OCI-LY3 (cell line): ENCODE measurements around the gene DHCR7.

Experiments used
- H2AFZ ChIP-seq: fragments of 200-600, 300-600 bp; shearing (Covaris generic); 2 replicates; pipeline ENCODE4 v1.6.0; 2014; ENCODE audit warnings: antibody characterized with exemption, low read depth, low read length
- H3K27ac ChIP-seq: fragments of 200-600, 300-600 bp; sonication (generic); 2 replicates; pipeline ENCODE4 v1.5.1; 2014; ENCODE audit warnings: mild to moderate bottlenecking, low read length, moderate library complexity, mixed read lengths
- H3K27me3 ChIP-seq: fragments of 200-600, 300-600 bp; sonication (generic); 2 replicates; pipeline ENCODE4 v1.6.1; 2014; ENCODE audit warnings: low read depth, low read length, mixed read lengths
- H3K36me3 ChIP-seq: fragments of 200-600, 300-600 bp; sonication (generic); replicated peaks from 2 replicates; pipeline ENCODE3; 2014; ENCODE audit warnings: low read depth, low read length, mixed read lengths
- H3K4me1 ChIP-seq: fragments of 300-600, 200-600 bp; sonication (generic); 2 replicates; pipeline ENCODE4 v1.6.1; 2014; ENCODE audit warnings: low read length, mixed read lengths
- H3K4me2 ChIP-seq: fragments of 200-600, 300-600 bp; sonication (generic); 2 replicates; pipeline ENCODE4 v1.6.1; 2014; ENCODE audit warnings: low read length, mixed read lengths
- H3K4me3 ChIP-seq: fragments of 300-600, 200-600 bp; sonication (generic); 2 replicates; pipeline ENCODE4 v1.5.1; 2014; ENCODE audit warnings: antibody characterized with exemption, mild to moderate bottlenecking, low read length, moderate library complexity
- H3K79me2 ChIP-seq: fragments of 300-600, 200-600 bp; shearing (Covaris generic); 2 replicates; pipeline ENCODE4 v1.6.1; 2014; ENCODE audit warnings: mild to moderate bottlenecking, low read length, mixed read lengths
- H3K9ac ChIP-seq: fragments of 300-600, 200-600 bp; shearing (Covaris generic); 2 replicates; pipeline ENCODE4 v1.6.0; 2014; ENCODE audit warnings: mild to moderate bottlenecking, low read length, moderate library complexity
- H3K9me3 ChIP-seq: fragments of 200-600, 300-600 bp; shearing (Covaris generic); 2 replicates; pipeline ENCODE4 v1.6.1; 2014; ENCODE audit warnings: low read length, mixed read lengths; ENCODE audit not compliant: insufficient read depth
- H4K20me1 ChIP-seq: fragments of 200-600, 300-600 bp; sonication (generic); 2 replicates; pipeline ENCODE4 v1.6.1; 2016; ENCODE audit warnings: low read length, mixed read lengths; ENCODE audit not compliant: insufficient read depth
- CTCF ChIP-seq: fragments of 200-600, 300-600 bp; sonication (generic); IDR thresholded peaks from 2 replicates; pipeline ENCODE4 v1.5.1; 2014; ENCODE audit warnings: antibody characterized with exemption, low read length, low read depth
- EZH2phosphoT487 ChIP-seq: fragments of 200-600 bp; shearing (Covaris generic); IDR thresholded peaks from 2 replicates; pipeline ENCODE4 v1.6.1; 2018; ENCODE audit warnings: antibody characterized with exemption, mixed run types, low read depth

DHCR7 gene

DNA sequence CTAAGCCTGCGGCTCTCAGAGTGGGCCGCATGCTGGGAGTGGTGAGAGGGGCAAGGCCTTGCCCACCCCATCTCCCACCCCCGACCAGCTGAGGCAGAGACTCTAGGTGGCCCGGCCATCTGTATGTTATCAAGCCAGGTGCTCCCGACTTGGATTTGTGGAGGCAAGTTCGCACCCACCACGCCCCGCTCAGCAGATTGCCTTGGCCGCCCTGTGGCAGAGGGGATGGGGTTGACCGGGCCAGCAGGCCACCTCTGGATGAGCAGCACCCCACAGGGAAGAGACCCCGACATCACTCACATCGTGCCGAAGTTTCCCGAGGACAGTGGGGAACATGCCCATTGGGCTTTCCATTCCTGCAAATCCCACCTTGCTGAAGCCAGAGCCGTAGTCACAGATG, 40.8 kb downstream of the DHCR7 start:
- H3K4me2 ChIP-seq = no peak overlapping the region
- TF ChIP-seq CTCF = no peak
- no peak for TF ChIP-seq EZH2phosphoT487
- H3K79me2 ChIP-seq = no peaks in the 10 kb centered on the region
- no peak overlapping the region for H2AFZ ChIP-seq
- no peaks in the 10 kb centered on the region for H3K9me3 ChIP-seq
- no peak overlapping the region for H3K9ac ChIP-seq
- H3K27me3 ChIP-seq = peaks cover 10% of the 10 kb centered on the region; the same call in 1 of the 2 replicates
- no peaks in the 10 kb centered on the region for H3K4me1 ChIP-seq
- H4K20me1 ChIP-seq = no peaks in the 10 kb centered on the region
- H3K27ac ChIP-seq = no peak overlapping the region
- no peak overlapping the region for H3K4me3 ChIP-seq
- no peaks in the 10 kb centered on the region for H3K36me3 ChIP-seq

- Histone ChIP-seq H3K79me2 (no peaks in the 10 kb centered on the region), H3K4me3 (no peak overlapping the region), H4K20me1 (no peaks in the 10 kb centered on the region), H3K4me1 (no peaks in the 10 kb centered on the region), H3K36me3 (no peaks in the 10 kb centered on the region), H3K27me3 (0 out of 2 replicates have a peak, but pooled peaks cover 3% of the 10 kb centered on the region), H3K9ac (no peak overlapping the region), H2AFZ (no peak overlapping the region), H3K9me3 (no peaks in the 10 kb centered on the region), H3K27ac (no peak overlapping the region), H3K4me2 (no peak overlapping the region)
- no peak for TF ChIP-seq EZH2phosphoT487
- no peak for TF ChIP-seq CTCF
Observed at GRCh38 chr11:71406681-71407080, 41.5 kb downstream of the DHCR7 start.

DNA sequence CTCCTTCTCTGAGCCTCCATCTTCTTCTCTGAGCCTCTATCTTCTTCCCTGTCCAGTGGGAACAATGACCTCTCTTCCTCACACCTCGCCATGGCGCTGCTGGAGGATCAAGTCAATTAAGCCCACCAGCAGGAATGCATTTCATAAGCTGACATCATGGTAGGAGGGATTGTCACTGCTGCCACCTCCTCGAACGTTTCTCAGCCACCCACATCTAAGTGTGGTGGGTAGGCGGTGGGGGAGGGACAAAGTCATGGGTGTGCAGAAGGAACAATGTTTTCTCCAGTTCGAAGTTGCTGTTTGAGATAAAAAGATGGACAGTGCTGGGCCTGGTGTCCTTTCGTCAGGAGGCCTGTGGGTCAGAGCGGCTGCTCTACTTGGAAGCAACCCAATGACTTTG, 44.0 kb downstream of the DHCR7 start:
- H3K9me3 ChIP-seq = no peaks in the 10 kb centered on the region
- H3K4me1 ChIP-seq = no peaks in the 10 kb centered on the region
- H3K4me3 ChIP-seq = no peak overlapping the region
- H4K20me1 ChIP-seq = no peaks in the 10 kb centered on the region
- H3K27me3 ChIP-seq = no peaks in the 10 kb centered on the region
- no peaks in the 10 kb centered on the region for H3K79me2 ChIP-seq
- H3K4me2 ChIP-seq = no peak overlapping the region
- TF ChIP-seq CTCF (no peak), EZH2phosphoT487 (no peak)
- no peak overlapping the region for H3K9ac ChIP-seq
- H2AFZ ChIP-seq = no peak overlapping the region
- no peak overlapping the region for H3K27ac ChIP-seq
- no peaks in the 10 kb centered on the region for H3K36me3 ChIP-seq

DNA sequence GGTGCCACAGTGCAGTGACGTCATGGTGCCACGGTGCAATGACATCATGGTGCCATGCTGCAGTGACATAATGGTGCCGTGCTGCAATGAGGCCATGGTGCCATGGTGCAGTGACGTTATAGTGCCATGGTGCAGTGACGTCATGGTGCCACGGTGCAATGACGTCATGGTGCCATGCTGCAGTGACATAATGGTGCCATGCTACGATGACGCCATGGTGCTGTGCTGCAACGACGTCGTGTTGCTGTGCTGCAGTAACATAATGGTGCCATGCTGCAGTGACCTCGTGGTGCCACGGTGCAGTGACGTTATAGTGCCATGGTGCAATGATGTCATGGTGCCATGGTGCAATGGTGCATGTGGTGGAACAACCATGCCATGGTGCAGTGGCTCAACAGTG, 45.3 kb downstream of the DHCR7 start:
- H3K27ac ChIP-seq = no peak overlapping the region
- H3K4me1 ChIP-seq = no peaks in the 10 kb centered on the region
- H4K20me1 ChIP-seq = no peaks in the 10 kb centered on the region
- no peaks in the 10 kb centered on the region for H3K9me3 ChIP-seq
- H3K9ac ChIP-seq = no peak overlapping the region
- no peaks in the 10 kb centered on the region for H3K27me3 ChIP-seq
- H3K36me3 ChIP-seq = no peaks in the 10 kb centered on the region
- H3K4me3 ChIP-seq = no peak overlapping the region
- TF ChIP-seq EZH2phosphoT487 (no peak), CTCF (no peak)
- H3K79me2 ChIP-seq = no peaks in the 10 kb centered on the region
- no peak overlapping the region for H3K4me2 ChIP-seq
- H2AFZ ChIP-seq = no peak overlapping the region
